Spleen (tissue), 7 donors: Measurements from ENCODE around the gene RAB43.

Source experiments
- CTCF ChIP-seq, 11 experiments: fragments of 200-600 bp in 7 of 11; fragments of 450-650 bp in 4 of 11; sonication (generic) in 4 of 11; IDR thresholded peaks in 8 of 11; conservative IDR thresholded peaks in 3 of 11; 1 replicate in 7 of 11; 2 replicates in 4 of 11; pipeline versions ENCODE4 v1.4.0 to v1.8.0; 2016 to 2021; ENCODE audit warnings: antibody characterized with exemption in 11 of 11, inconsistent platforms in 4 of 11, mild to moderate bottlenecking in 1 of 11
- POLR2A ChIP-seq, 3 donors: fragments of 450-650 bp; IDR thresholded peaks; one replicate each; pipeline ENCODE4 v1.5.1; 2017; ENCODE audit warnings: antibody characterized with exemption in 3 of 3, mild to moderate bottlenecking in 1 of 3
- POLR2AphosphoS5 ChIP-seq, 3 donors: sonication (generic); formaldehyde crosslinking; IDR thresholded peaks; one replicate each; pipeline ENCODE4 v1.5.1; 2017; ENCODE audit warnings: antibody characterized with exemption in 3 of 3
- donor health status: DM: no; HTN: no; CAD: no; lungs with moderate emphysema.
- donor health status: DM: no; HTN: no; CAD: no.
- donor health status: DM: no; HTN: no; CAD: no.

- TF ChIP-seq CTCF (IDR thresholded peaks at IDR 0.05 in 8 of 11, conservative IDR thresholded peaks at IDR 0.05 in 3 of 11): no peak
- no peak for TF ChIP-seq POLR2A (IDR thresholded peaks at IDR 0.05)
- no peak for TF ChIP-seq POLR2AphosphoS5 (IDR thresholded peaks at IDR 0.05)
These were observed 66.9 kb downstream of the RAB43 start for GRCh38 chr3:129054605-129055104.
